Activated CD4-positive, alpha-beta T cell treated with anti-CD3 and anti-CD28 coated beads, Interleukin-2, amount 50 U/mL, for 48 hours (primary cell): Measurements from ENCODE around the gene SNORC.
A peak's percentile ranks its signal among the peaks of the same experiment; 100 is the strongest.
"Not testable (repeated sequence)": the region's sequence is repeated elsewhere in the genome, so short reads cannot be mapped to it uniquely, and the experiment has no call there.

Experiments
- DNase-seq, 2 experiments: peaks; one replicate each; pipeline ENCODE4 v3.0.0-alpha.2; 2020

SNORC gene

GRCh38 chr2:232870018-232870765, at the start of gene SNORC:
SNORC (plus strand) TSS chr2:232870264; CDS start chr2:232870342, 78 bp downstream.
- DNase-seq = no peak

- DNase-seq = no peak
Observed at GRCh38 chr2:232829988-232830387, 40.1 kb upstream of the SNORC start.

- DNase-seq = no peak
Observed at GRCh38 chr2:232831496-232831895, 38.6 kb upstream of the SNORC start.

GRCh38 chr2:232833830-232834229, 36.2 kb upstream of the SNORC start:
- DNase-seq = no peak

DNA sequence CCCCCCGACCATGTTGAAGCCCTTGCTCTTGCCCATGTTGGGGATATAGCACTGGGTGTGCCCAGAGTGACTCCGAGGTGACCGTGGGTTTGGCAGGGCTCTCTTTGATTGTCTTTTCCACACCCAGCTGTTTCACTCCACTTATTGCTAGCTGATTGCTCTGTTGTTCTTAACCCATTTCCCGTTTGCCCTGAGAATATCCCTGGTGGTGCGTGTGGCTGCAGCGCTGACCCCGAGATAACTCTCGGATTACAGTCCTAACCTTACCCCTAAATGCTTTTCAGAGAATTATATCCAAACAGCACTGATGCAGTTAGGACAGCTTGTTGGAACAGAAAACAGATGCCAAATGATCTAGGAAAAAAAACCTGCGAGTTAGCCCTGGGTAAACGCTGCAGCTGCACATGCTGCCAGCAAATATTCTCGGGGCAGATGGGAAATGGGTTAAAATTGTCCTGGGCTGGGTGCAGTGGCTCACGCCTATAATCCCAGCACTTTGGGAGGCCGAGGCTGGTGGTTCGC, 34.3 kb upstream of the SNORC start:
- DNase-seq = no peak

GRCh38 chr2:232836934-232837333, 33.1 kb upstream of the SNORC start:
- no peak for DNase-seq

DNA sequence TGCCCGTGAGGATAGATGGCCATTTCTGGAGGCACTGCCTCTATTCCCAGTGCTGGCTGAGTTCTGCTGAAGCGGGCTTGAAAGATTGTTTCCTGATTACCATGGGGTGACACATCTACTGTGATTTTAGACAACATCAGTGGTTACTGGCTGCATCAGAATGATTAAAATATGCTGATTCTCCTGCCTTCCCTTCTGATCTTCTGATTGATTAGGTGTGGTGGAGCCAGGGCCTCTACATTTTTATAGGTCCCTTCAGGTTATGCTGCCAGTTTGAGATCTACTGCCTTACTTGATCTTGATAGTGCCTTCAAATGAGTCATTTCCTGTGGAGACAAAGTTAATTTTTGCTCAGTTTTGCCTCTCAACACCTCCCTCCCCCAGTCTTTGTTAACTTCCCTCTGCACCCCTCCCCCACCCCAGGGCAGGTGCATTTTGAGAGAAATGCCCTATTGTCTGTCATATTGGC, 31.6 kb upstream of the SNORC start:
- DNase-seq = peak; percentile 52 to 65

DNA sequence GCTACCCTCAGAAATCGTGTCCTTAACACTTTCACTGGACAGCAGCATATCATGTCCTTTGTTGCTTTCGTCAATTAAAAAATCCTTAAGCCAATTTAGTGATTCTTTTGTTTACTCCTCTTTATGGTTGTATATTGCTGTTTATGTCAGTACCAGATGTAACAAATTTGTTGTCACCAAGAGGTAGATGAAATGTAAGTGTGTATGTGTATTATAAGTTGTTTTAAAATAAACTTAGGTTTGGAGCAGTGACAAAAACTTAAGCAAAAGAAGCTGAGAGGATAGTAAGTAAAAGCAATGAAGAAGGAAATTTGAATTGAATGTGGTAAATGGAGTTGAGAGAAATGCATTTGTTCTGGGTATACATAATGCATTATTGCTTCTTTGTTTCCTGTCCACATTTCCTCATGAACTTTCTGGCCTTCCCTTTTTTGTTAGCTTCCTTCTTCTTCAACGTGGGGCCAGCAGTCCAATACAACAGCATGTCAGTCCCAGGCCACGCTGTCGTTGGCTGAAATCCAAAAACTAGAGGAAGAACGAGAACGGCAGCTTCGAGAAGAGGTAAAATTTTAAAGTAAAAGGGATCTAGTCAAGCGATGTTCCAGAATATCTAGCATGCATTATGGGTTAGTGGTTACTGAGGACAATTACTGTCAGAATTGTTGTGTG, 30.5 kb upstream of the SNORC start:
- no peak for DNase-seq

DNA sequence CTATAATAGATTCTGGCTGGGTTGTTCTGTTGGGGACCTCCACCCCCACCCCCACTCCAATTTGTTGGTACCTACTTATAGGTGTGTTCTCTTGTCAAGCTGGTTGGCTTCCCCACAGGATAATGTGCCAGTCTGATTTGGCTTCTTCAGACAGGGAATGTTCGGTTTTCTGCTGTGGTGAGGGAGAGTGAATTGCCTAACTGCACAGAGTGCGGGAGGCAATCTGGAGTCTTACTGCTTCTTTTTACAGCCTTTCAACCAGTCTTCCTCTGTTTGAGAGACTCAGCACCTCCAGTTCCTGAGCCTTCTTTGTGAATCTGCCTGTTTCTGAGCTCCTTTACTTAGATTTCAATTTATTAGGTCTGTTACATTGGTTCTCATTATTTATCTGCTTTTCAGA, 27.4 kb upstream of the SNORC start:
- no peak for DNase-seq

- DNase-seq = no peak
Observed at GRCh38 chr2:232843834-232844233, 26.2 kb upstream of the SNORC start.

GRCh38 chr2:232846055-232846454, 24.0 kb upstream of the SNORC start:
- no peak for DNase-seq

GRCh38 chr2:232850039-232850438, 20.0 kb upstream of the SNORC start:
- no peak for DNase-seq

DNA sequence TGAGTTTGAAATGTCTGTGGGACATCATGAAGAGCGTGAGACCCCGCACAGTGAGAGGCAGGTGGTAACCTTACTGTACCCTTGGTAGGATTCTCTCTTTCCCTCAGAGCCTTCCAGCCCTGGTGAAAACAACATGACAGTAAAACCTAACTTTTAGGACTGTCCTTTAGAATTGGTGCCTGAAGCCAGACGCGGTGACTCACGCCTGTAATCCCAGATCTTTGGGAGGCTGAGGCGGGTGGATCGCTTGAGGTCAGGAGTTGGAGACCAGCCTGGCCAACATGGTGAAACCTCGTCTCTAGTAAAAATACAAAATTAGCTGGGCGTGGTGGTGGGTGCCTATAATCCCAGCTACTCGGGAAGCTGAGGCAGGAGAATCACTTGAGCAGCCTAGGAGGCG, 18.0 kb upstream of the SNORC start:
- not testable (repeated sequence) for DNase-seq

- no peak for DNase-seq
Observed at GRCh38 chr2:232852676-232853075, 17.4 kb upstream of the SNORC start.

- no peak for DNase-seq
Observed at GRCh38 chr2:232854082-232854481, 16.0 kb upstream of the SNORC start.

GRCh38 chr2:232857158-232857563, 12.9 kb upstream of the SNORC start:
- no peak for DNase-seq

- no peak for DNase-seq
Observed at GRCh38 chr2:232859385-232859916, 10.6 kb upstream of the SNORC start.

DNA sequence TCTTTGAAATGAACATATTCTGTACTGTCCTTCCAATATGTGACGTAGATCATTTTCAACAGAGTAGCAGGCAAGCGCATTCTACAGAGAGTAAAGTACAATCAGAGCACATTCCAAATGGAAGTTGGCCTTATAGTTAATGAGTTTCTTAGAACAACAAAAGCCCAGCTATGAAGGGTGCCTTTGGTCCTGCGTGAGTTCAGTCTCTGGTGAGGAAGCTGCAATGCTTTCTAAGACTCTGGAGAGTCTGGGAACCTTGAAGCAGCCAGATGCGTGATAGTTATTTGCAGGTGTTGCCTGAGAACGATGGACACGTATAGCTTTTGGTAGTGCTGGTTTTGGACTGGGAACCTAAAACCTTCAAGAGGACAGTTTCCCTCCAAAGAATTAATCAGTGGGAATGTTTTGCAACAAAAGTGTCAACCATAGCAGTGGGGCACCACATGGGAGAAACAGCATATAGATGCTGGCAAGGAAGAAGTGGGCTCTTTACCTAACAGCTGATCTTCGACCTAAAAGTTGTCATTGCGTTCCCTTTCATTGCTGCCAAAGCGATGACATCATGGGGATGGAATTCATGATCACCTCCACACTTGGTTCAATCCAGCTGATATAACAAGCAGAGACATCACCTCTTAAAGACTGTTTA, 9.3 kb upstream of the SNORC start:
- DNase-seq = no peak

GRCh38 chr2:232861353-232861752, 8.7 kb upstream of the SNORC start:
- DNase-seq = no peak

- no peak for DNase-seq
Observed at GRCh38 chr2:232863996-232864395, 6.1 kb upstream of the SNORC start.

DNA sequence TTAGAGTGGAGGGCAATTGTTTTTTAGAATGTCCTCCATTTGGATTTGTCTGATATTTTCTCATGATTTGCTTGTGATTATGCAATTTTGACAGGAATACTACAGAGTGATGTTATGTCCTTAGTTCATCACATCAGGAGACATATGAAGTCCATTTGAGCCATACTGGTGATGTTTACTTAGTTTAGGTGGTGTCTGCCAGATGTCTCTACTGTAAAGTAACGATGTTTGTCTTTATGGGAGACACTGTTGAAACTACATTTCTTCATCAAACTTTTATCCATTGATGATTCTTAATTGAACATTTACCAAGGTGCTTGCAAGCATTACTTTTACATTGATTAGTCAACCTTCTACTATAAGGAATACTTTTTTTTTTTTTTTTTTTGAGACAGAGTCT, 4.9 kb upstream of the SNORC start:
- no peak for DNase-seq

DNA sequence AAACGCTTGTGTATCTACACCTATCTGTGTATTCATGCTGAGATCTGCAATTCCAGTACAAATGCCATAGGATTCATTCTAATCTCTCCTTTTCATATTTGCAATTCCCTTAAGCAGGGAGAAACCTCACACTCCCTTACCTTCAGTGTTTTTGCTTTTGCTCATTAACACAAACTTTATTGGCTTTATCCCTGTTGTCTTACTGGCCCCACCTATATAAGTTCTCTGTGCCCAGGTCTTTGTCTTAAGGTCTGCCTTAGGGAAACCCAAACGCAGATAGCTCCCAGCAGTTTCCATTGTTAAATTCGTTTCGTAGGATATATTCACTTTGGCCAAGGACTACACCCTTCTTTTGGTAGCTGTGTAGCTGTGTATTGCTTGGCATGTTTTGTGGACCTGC, 4.0 kb upstream of the SNORC start:
- DNase-seq = no peak
